Measurements from ENCODE around the gene SDC4. TPM values are rescaled to one million over a fixed set of nuclear protein-coding genes. Genes with fewer than 3 reads are reported as not detected.

Gene SDC4
- total and polyA plus RNA-seq, 7 experiments from 2014 or later: 0.21 to 46.7 (median 0.47) TPM; not detected in 1

- no peak overlapping the region for H3K27ac ChIP-seq (ENCODE audit: low read depth, low read length)
- Mint-ChIP-seq H3K36me3 (peaks cover 0 to 7% (median 0%) of the 10 kb centered on the region in 5 donors), H3K4me3 (peak overlapping the region in 1 of 10 donors; percentile 58), H3K4me1 (peaks cover 0 to 38% (median 0%) of the 10 kb centered on the region in 7 donors), H3K9me3 (no peaks in the 10 kb centered on the region), H3K27ac (peak overlapping the region in 1 of 9 donors; percentile 2), H3K27me3 (peaks cover 17 to 62% (median 39%) of the 10 kb centered on the region in 5 donors)
- no peaks in the 10 kb centered on the region for H3K36me3 ChIP-seq (ENCODE audit: control insufficient read depth in 2 of 3, insufficient read depth in 3 of 3, low read length in 3 of 3)
- ChIA-PET CTCF (no interaction called here), POLR2A (no interaction called here)
- no peaks in the 10 kb centered on the region for H3K27me3 ChIP-seq (ENCODE audit: control insufficient read depth in 2 of 2, insufficient read depth in 2 of 2, low read length in 2 of 2)
- DNase-seq (no peak), ATAC-seq (no peak)
- intact Hi-C loops (cut with micrococcal nuclease): no loop called here
- no peaks in the 10 kb centered on the region for H3K4me1 ChIP-seq (ENCODE audit: control insufficient read depth in 2 of 2, insufficient read depth in 2 of 2, low read length in 2 of 2)
- H3K9me3 ChIP-seq (ENCODE audit: control insufficient read depth in 2 of 3, low read length in 3 of 3): no peaks in the 10 kb centered on the region
- H3K4me3 ChIP-seq (ENCODE audit: low read length): no peak overlapping the region
Observed at GRCh38 chr20:45305262-45305661, 43.0 kb downstream of the SDC4 start.

GRCh38 chr20:45304464-45304999 is 43.7 kb downstream of the SDC4 start:
- H3K4me1 Mint-ChIP-seq: peaks cover 0 to 42% (median 0%) of the 10 kb centered on the region in 7 donors
- Histone ChIP-seq H3K4me1 (ENCODE audit: control insufficient read depth in 2 of 2, insufficient read depth in 2 of 2, low read length in 2 of 2) (no peaks in the 10 kb centered on the region), H3K27ac (ENCODE audit: low read depth, low read length) (no peak overlapping the region), H3K27me3 (ENCODE audit: control insufficient read depth in 2 of 2, insufficient read depth in 2 of 2, low read length in 2 of 2) (no peaks in the 10 kb centered on the region), H3K9me3 (ENCODE audit: control insufficient read depth in 2 of 3, low read length in 3 of 3) (no peaks in the 10 kb centered on the region), H3K36me3 (ENCODE audit: control insufficient read depth in 2 of 3, insufficient read depth in 3 of 3, low read length in 3 of 3) (no peaks in the 10 kb centered on the region), H3K4me3 (ENCODE audit: low read length) (no peak overlapping the region)
- POLR2A ChIA-PET: no interaction called here
- H3K9me3 Mint-ChIP-seq: no peaks in the 10 kb centered on the region
- no peak overlapping the region for H3K4me3 Mint-ChIP-seq
- no peak for DNase-seq
- H3K27ac Mint-ChIP-seq: no peak overlapping the region
- H3K27me3 Mint-ChIP-seq: peaks cover 17 to 60% (median 36%) of the 10 kb centered on the region in 5 donors
- H3K36me3 Mint-ChIP-seq: peaks cover 0 to 7% (median 0%) of the 10 kb centered on the region in 5 donors
- intact Hi-C loops (cut with micrococcal nuclease): no loop called here
- CTCF ChIA-PET: interaction anchor here (1.3 kb wide), 1 partner anchor 13 kb away, joined by 6 read pairs; no protein-coding TSS in a partner anchor
- no peak for ATAC-seq

- Histone ChIP-seq H3K4me3 (ENCODE audit: low read length) (no peak overlapping the region), H3K27ac (ENCODE audit: low read depth, low read length) (no peak overlapping the region), H3K36me3 (ENCODE audit: control insufficient read depth in 2 of 3, insufficient read depth in 3 of 3, low read length in 3 of 3) (no peaks in the 10 kb centered on the region), H3K9me3 (ENCODE audit: control insufficient read depth in 2 of 3, low read length in 3 of 3) (no peaks in the 10 kb centered on the region), H3K27me3 (ENCODE audit: control insufficient read depth in 2 of 2, insufficient read depth in 2 of 2, low read length in 2 of 2) (no peaks in the 10 kb centered on the region), H3K4me1 (ENCODE audit: control insufficient read depth in 2 of 2, insufficient read depth in 2 of 2, low read length in 2 of 2) (no peaks in the 10 kb centered on the region)
- ATAC-seq: no peak
- H3K9me3 Mint-ChIP-seq: no peaks in the 10 kb centered on the region
- peaks cover 17 to 54% (median 32%) of the 10 kb centered on the region in 5 donors for H3K27me3 Mint-ChIP-seq
- no peak for DNase-seq
- H3K4me1 Mint-ChIP-seq: peaks cover 0 to 42% (median 0%) of the 10 kb centered on the region in 7 donors
- peak overlapping the region in 1 of 10 donors; percentile 5 for H3K4me3 Mint-ChIP-seq
- intact Hi-C loops (cut with micrococcal nuclease): no loop called here
- peaks cover 0 to 7% (median 0%) of the 10 kb centered on the region in 5 donors for H3K36me3 Mint-ChIP-seq
- CTCF ChIA-PET: interaction anchor here (1.1 to 1.3 kb wide), 3 partner anchors 10 to 16 kb away, joined by 4 to 6 read pairs (median 4); no protein-coding TSS in a partner anchor
- POLR2A ChIA-PET: no interaction called here
- H3K27ac Mint-ChIP-seq: peak overlapping the region in 2 of 9 donors; percentile 14 to 46
Observed at GRCh38 chr20:45303586-45304463, 44.4 kb downstream of the SDC4 start.

GRCh38 chr20:45301824-45302271 is 46.4 kb downstream of the SDC4 start:
- Histone ChIP-seq H3K27ac (ENCODE audit: low read depth, low read length) (no peak overlapping the region), H3K4me1 (ENCODE audit: control insufficient read depth in 2 of 2, insufficient read depth in 2 of 2, low read length in 2 of 2) (no peaks in the 10 kb centered on the region), H3K36me3 (ENCODE audit: control insufficient read depth in 2 of 3, insufficient read depth in 3 of 3, low read length in 3 of 3) (no peaks in the 10 kb centered on the region), H3K27me3 (ENCODE audit: control insufficient read depth in 2 of 2, insufficient read depth in 2 of 2, low read length in 2 of 2) (no peaks in the 10 kb centered on the region), H3K9me3 (ENCODE audit: control insufficient read depth in 2 of 3, low read length in 3 of 3) (no peaks in the 10 kb centered on the region), H3K4me3 (ENCODE audit: low read length) (no peak overlapping the region)
- POLR2A ChIA-PET: no interaction called here
- ATAC-seq (no peak), DNase-seq (no peak)
- Mint-ChIP-seq H3K36me3 (peaks cover 0 to 8% (median 0%) of the 10 kb centered on the region in 5 donors), H3K4me1 (peaks cover 0 to 35% (median 0%) of the 10 kb centered on the region in 7 donors), H3K4me3 (peak overlapping the region in 1 of 10 donors; percentile 52), H3K9me3 (no peaks in the 10 kb centered on the region), H3K27me3 (peaks cover 11 to 52% (median 26%) of the 10 kb centered on the region in 5 donors), H3K27ac (peak overlapping the region in 1 of 9 donors; percentile 85)
- CTCF ChIA-PET: interaction anchor here (0.9 kb wide), 1 partner anchor 35 kb away, joined by 3 read pairs; no protein-coding TSS in a partner anchor
- intact Hi-C loops (cut with micrococcal nuclease): no loop called here

GRCh38 chr20:45300961-45301360 is 47.3 kb downstream of the SDC4 start:
- ChIA-PET POLR2A (no interaction called here), CTCF (no interaction called here)
- Histone ChIP-seq H3K4me1 (ENCODE audit: control insufficient read depth in 2 of 2, insufficient read depth in 2 of 2, low read length in 2 of 2) (no peaks in the 10 kb centered on the region), H3K27ac (ENCODE audit: low read depth, low read length) (no peak overlapping the region), H3K9me3 (ENCODE audit: control insufficient read depth in 2 of 3, low read length in 3 of 3) (no peaks in the 10 kb centered on the region), H3K36me3 (ENCODE audit: control insufficient read depth in 2 of 3, insufficient read depth in 3 of 3, low read length in 3 of 3) (no peaks in the 10 kb centered on the region), H3K4me3 (ENCODE audit: low read length) (no peak overlapping the region), H3K27me3 (ENCODE audit: control insufficient read depth in 2 of 2, insufficient read depth in 2 of 2, low read length in 2 of 2) (no peaks in the 10 kb centered on the region)
- peaks cover 0 to 38% (median 0%) of the 10 kb centered on the region in 7 donors for H3K4me1 Mint-ChIP-seq
- ATAC-seq (peak; percentile 69), DNase-seq (peak in 1 of 9 donors; percentile 14)
- peaks cover 0 to 8% (median 0%) of the 10 kb centered on the region in 5 donors for H3K36me3 Mint-ChIP-seq
- intact Hi-C loops (cut with micrococcal nuclease): no loop called here
- no peak overlapping the region for H3K4me3 Mint-ChIP-seq
- H3K9me3 Mint-ChIP-seq: no peaks in the 10 kb centered on the region
- peaks cover 13 to 52% (median 32%) of the 10 kb centered on the region in 5 donors for H3K27me3 Mint-ChIP-seq
- H3K27ac Mint-ChIP-seq: no peak overlapping the region

- Mint-ChIP-seq H3K27ac (no peak overlapping the region), H3K4me3 (no peak overlapping the region), H3K27me3 (peaks cover 8 to 43% (median 32%) of the 10 kb centered on the region in 5 donors), H3K4me1 (peaks cover 0 to 38% (median 0%) of the 10 kb centered on the region in 7 donors), H3K36me3 (peaks cover 0 to 10% (median 0%) of the 10 kb centered on the region in 5 donors), H3K9me3 (no peaks in the 10 kb centered on the region)
- no peaks in the 10 kb centered on the region for H3K4me1 ChIP-seq (ENCODE audit: control insufficient read depth in 2 of 2, insufficient read depth in 2 of 2, low read length in 2 of 2)
- H3K27me3 ChIP-seq (ENCODE audit: control insufficient read depth in 2 of 2, insufficient read depth in 2 of 2, low read length in 2 of 2): peaks cover 0 to under 1% of the 10 kb centered on the region in 2 donors
- DNase-seq: no peak
- H3K9me3 ChIP-seq (ENCODE audit: control insufficient read depth in 2 of 3, low read length in 3 of 3): no peaks in the 10 kb centered on the region
- no peak overlapping the region for H3K27ac ChIP-seq (ENCODE audit: low read depth, low read length)
- CTCF ChIA-PET: no interaction called here
- no peaks in the 10 kb centered on the region for H3K36me3 ChIP-seq (ENCODE audit: control insufficient read depth in 2 of 3, insufficient read depth in 3 of 3, low read length in 3 of 3)
- intact Hi-C loops (cut with micrococcal nuclease): no loop called here
- no peak for ATAC-seq
- H3K4me3 ChIP-seq (ENCODE audit: low read length): no peak overlapping the region
- POLR2A ChIA-PET: no interaction called here
Observed at GRCh38 chr20:45299786-45300185, 48.4 kb downstream of the SDC4 start.
